Heart left ventricle (tissue), 16 donors: Measurements from ENCODE around the gene COLEC11. TPM values are rescaled to one million over a fixed set of nuclear protein-coding genes. Genes with fewer than 3 reads are reported as not detected.
A peak's percentile ranks its signal among the peaks of the same experiment; 100 is the strongest.
"Not testable (repeated sequence)": the region's sequence is repeated elsewhere in the genome, so short reads cannot be mapped to it uniquely, and the experiment has no call there.

Source experiments
- ATAC-seq, 4 donors: fragments of 200-7000 bp; cut with Tn5 transposase; one replicate each; pipeline ENCODE4 v1.9.1; 2020 to 2022; ENCODE audit warnings: moderate library complexity in 4 of 4, mild to moderate bottlenecking in 3 of 4, moderate number of reproducible peaks in 1 of 4
- DNase-seq, 5 donors: peaks; one replicate each; pipeline ENCODE4 v3.0.0-alpha.2; 2020
- H3K27ac ChIP-seq, 12 donors: fragments of 200-600 bp; sonication (generic) in 4 of 12; one replicate each; pipeline versions ENCODE4 v1.5.0 to v1.8.0; 2016 to 2022; ENCODE audit warnings: mild to moderate bottlenecking in 2 of 12
- H3K27me3 ChIP-seq, 9 donors: fragments of 200-600 bp; sonication (generic) in 2 of 9; one replicate each; pipeline versions ENCODE4 v1.5.1 to v1.8.0; 2016 to 2022; ENCODE audit warnings: mild to moderate bottlenecking in 3 of 9
- H3K36me3 ChIP-seq, 9 donors: fragments of 200-600 bp; sonication (generic) in 2 of 9; one replicate each; pipeline versions ENCODE4 v1.5.0 to v1.8.0; 2018 to 2022; ENCODE audit warnings: mild to moderate bottlenecking in 2 of 9
- H3K4me1 ChIP-seq, 12 donors: fragments of 200-600 bp; sonication (generic) in 4 of 12; one replicate each; pipeline versions ENCODE4 v1.5.0 to v1.8.0; 2016 to 2022; ENCODE audit warnings: mild to moderate bottlenecking in 3 of 12
- H3K4me3 ChIP-seq, 12 donors: fragments of 200-600 bp; sonication (generic) in 4 of 12; one replicate each; pipeline versions ENCODE4 v1.5.0 to v1.8.0; 2017 to 2022; ENCODE audit warnings: mild to moderate bottlenecking in 9 of 12, moderate library complexity in 4 of 12
- H3K9me3 ChIP-seq, 12 donors: fragments of 200-600 bp; sonication (generic) in 4 of 12; one replicate each; pipeline versions ENCODE4 v1.5.0 to v1.8.0; 2016 to 2022; ENCODE audit warnings: mild to moderate bottlenecking in 1 of 12
- POLR2A ChIP-seq, 2 donors: fragments of 450-650 bp; IDR thresholded peaks; one replicate each; pipeline ENCODE4 v1.6.1; 2017; ENCODE audit warnings: antibody characterized with exemption in 2 of 2, mild to moderate bottlenecking in 2 of 2, moderate library complexity in 2 of 2
- WGBS, 4 donors: extraction: QIAGEN DNeasy Blood & Tissue Kit in 2 of 4; methylation state at CpG; one replicate each; pipeline versions ENCODE4 v1.1.5 to v1.1.7; 2013 to 2018; 5-methylcytosine and 5-hydroxymethylcytosine counted together
- intact Hi-C, 10 donors: fragments of 100-400 bp; cut with DNase I; formaldehyde crosslinking; loops; one replicate each; pipeline versions ENCODE4 v1.11.1 to v1.14.2; 2022
- polyA plus RNA-seq, 2 donors: library from polyadenylated mRNA; stranded (reverse); fragments of 200-250 nt; gene quantifications; one replicate each; pipeline ENCODE4 v1.2.3, GENCODE V29; 2013
- total RNA-seq, 9 donors: library from RNA; depleted of rRNA in 2 of 9; stranded (reverse); fragments of >200 nt in 2 of 9; fragmentation: NEBNext Ultra II Directional in 3 of 9; extraction: Animal tissue kit (Norgen Biotek cat#: 25700) in 3 of 9; gene quantifications; one replicate each; pipeline versions ENCODE4 v1.1.0 to v1.2.4, GENCODE V29; 2016 to 2023
- TF ChIP-seq, protein P1 (sequence below), 12 donors: fragments of 200-600 bp; sonication (generic) in 4 of 12; IDR thresholded peaks; one replicate each; pipeline versions ENCODE4 v1.5.0 to v1.8.0; 2018 to 2022; ENCODE audit warnings: antibody characterized with exemption in 12 of 12, mild to moderate bottlenecking in 5 of 12
- donor health status: ischemic (EF 13 %, LVEDD 7.1; RV severe dilation, severe dysfunction).
- donor health status: healthy with polysubstance abuse.
- donor health status: DM: no; HTN: yes; CAD: no.
- donor health status: DM: no; HTN: no; CAD: no.
- donor health status: ischemic (EF 25% LVEDD 6.9; RV normal size, moderate dysfunction).
- donor health status: ischemic (EF 25% LVEDD 5.7; RV mildly dilated, moderate dysfunction).
- donor health status: healthy.
- donor health status: DM: yes; HTN: yes; CAD: no.
- donor health status: ischemic (EF 35%, LVEDD 5.7; RV mildly dilated, moderate dysfunction).
- donor health status: nonischemic (EF 11% LVEDD 7.7; RV severe dilation, severe dysfunction).
- donor health status: DM: yes; HTN: yes; CAD: no.
- donor health status: PGD.
- donor health status: ischemic (EF 29% LVEDD 5.4; RV normal size, mild dysfunction).
- donor health status: nonischemic (EF 23%, LVEDD 6.1; RV moderate dilation, normal function).

Gene COLEC11
- total and polyA plus RNA-seq, 11 donors: 2.3 to 12.5 (median 3.1) TPM

DNA sequence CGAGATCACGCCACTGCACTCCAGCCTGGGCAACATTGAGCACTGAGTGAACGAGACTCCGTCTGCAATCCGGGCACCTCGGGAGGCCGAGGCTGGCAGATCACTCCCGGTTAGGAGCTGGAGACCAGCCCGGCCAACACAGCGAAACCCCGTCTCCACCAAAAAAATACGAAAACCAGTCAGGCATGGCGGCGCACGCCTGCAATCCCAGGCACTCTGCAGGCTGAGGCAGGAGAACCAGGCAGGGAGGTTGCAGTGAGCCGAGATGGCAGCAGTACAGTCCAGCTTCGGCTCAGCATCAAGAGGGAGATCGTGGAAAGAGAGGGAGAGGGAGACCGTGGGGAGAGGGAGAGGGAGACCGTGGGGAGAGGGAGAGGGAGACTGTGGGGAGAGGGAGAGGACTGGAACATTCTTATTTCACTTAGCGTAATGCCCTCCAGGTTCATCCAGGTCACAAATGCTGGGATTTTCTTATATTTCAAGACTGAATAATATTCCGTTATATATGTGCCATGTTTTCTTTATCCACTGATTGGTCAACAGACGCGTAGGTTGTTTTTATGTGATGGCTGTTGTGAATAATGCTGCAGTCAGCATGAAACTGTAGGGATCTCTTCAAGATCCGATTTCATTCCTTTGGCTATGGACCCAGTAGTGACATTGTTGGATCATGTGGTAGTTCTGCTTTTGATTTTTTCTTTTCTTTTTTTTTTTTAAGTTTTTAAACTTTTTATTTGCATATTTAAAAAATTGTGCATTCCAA lies 21.7 kb downstream of the COLEC11 start:
- ATAC-seq, H3K27me3 ChIP-seq, intact Hi-C loops, H3K4me3 ChIP-seq, H3K36me3 ChIP-seq, H3K27ac ChIP-seq, H3K4me1 ChIP-seq: not testable (repeated sequence)
- peaks cover 0 to 15% (median 2%) of the 10 kb centered on the region in 12 donors for H3K9me3 ChIP-seq
- DNase-seq: peak in 1 of 5 donors; percentile 2
- WGBS, 4 donors: 94 to 96% (median 96%) methylated on average over 25 of the region's 25 CpGs

DNA sequence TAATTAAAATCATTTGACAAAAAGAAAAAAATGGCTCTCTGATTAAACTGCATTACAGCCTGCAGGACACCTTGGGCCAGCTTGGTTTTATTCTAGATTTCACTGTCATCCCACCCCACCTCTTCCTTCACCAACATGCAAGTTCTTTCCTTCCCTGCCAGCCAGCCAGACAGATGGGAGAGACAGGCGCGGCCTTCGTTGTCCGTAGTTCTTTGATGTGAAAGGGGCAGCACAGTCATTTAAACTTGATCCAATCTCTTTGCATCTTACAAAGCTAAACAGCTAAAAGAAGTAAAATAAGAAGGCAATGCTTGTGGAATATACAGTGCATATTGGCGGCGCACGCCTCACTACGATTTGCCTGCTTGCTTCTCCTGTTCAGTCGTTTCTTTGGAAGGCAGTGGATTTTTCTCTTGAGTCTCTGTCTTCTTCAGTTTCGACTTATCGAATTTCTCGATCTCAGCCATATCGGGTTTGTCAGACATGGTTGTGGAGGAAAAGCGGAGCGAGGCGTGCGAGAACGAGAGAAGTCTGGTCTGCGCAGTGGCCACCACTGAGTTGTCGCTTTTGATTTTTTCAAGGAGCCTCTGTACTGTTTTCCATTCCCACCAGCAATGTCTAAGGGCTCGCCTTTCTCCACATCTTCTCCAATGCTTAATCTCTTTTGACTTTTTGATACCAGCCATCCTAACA lies 22.4 kb downstream of the COLEC11 start:
- 95 to 97% (median 96%) methylated on average over 21 of the region's 21 CpGs for WGBS, 4 donors
- Histone ChIP-seq H3K36me3 (no peaks in the 10 kb centered on the region), H3K27ac (no peak overlapping the region), H3K4me3 (no peak overlapping the region), H3K27me3 (no peaks in the 10 kb centered on the region), H3K4me1 (no peaks in the 10 kb centered on the region), H3K9me3 (peaks cover 0 to 15% (median 2%) of the 10 kb centered on the region in 12 donors)
- intact Hi-C loops: no loop called here
- ATAC-seq: no peak
- DNase-seq: no peak
- no peak for TF ChIP-seq POLR2A (IDR thresholded peaks at IDR 0.05)
- TF ChIP-seq, protein P1, sequence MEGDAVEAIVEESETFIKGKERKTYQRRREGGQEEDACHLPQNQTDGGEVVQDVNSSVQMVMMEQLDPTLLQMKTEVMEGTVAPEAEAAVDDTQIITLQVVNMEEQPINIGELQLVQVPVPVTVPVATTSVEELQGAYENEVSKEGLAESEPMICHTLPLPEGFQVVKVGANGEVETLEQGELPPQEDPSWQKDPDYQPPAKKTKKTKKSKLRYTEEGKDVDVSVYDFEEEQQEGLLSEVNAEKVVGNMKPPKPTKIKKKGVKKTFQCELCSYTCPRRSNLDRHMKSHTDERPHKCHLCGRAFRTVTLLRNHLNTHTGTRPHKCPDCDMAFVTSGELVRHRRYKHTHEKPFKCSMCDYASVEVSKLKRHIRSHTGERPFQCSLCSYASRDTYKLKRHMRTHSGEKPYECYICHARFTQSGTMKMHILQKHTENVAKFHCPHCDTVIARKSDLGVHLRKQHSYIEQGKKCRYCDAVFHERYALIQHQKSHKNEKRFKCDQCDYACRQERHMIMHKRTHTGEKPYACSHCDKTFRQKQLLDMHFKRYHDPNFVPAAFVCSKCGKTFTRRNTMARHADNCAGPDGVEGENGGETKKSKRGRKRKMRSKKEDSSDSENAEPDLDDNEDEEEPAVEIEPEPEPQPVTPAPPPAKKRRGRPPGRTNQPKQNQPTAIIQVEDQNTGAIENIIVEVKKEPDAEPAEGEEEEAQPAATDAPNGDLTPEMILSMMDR (IDR thresholded peaks at IDR 0.05): no peak

DNA sequence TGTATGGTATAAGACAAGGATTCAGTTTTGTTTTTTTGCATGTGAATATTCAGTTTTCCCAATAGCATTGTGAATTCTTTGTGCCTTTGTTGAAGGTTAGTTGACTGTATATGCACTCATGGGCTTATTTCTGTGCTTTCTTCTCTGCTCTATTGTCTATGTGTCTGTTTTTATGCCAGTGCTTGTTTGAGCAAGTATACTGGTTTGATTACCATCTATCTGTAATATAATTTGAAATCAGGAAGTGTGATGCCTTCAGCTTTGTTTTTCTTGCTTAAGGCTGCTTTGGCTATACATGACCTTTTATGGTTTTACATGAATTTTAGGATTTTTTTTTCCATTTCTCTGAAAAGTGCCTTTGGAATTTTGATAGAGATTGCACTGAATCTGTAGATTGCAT lies 23.5 kb downstream of the COLEC11 start:
- no peak for ATAC-seq
- intact Hi-C loops: no loop called here
- no peaks in the 10 kb centered on the region for H3K4me1 ChIP-seq
- H3K27ac ChIP-seq: no peak overlapping the region
- peaks cover 0 to 15% (median 2%) of the 10 kb centered on the region in 12 donors for H3K9me3 ChIP-seq
- no peaks in the 10 kb centered on the region for H3K36me3 ChIP-seq
- no peak for DNase-seq
- TF ChIP-seq POLR2A (IDR thresholded peaks at IDR 0.05): no peak
- TF ChIP-seq, protein P1 (IDR thresholded peaks at IDR 0.05): no peak
- H3K4me3 ChIP-seq: no peak overlapping the region
- no peaks in the 10 kb centered on the region for H3K27me3 ChIP-seq

DNA sequence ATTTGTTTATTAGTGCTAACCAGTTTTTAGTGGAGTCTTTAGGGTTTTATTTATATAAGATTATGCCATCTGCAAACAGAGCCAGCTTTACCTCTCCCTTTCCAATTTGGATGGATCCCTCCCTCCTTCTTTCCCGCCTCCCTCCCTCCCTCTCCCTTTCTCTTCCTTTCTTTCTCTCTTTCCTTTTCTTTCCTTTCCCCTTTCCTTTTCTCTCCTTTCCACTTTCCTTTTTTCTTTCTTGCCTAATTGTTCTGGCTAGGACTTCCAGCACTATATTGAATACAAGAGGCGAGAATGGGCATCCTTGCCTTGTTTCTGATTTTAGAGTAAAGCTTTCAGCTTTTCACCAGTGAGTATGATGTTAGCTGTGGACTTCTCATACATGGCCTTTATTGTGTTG lies 24.1 kb downstream of the COLEC11 start:
- DNase-seq (no peak), ATAC-seq (no peak)
- Histone ChIP-seq H3K9me3 (peaks cover 0 to 19% (median 2%) of the 10 kb centered on the region in 12 donors), H3K27me3 (no peaks in the 10 kb centered on the region), H3K27ac (no peak overlapping the region), H3K36me3 (no peaks in the 10 kb centered on the region), H3K4me3 (no peak overlapping the region), H3K4me1 (no peaks in the 10 kb centered on the region)
- no peak for TF ChIP-seq POLR2A (IDR thresholded peaks at IDR 0.05)
- TF ChIP-seq, protein P1 (IDR thresholded peaks at IDR 0.05): no peak
- WGBS, 4 donors: 86 to 95% (median 88%) methylated on average over 2 of the region's 2 CpGs
- intact Hi-C loops: no loop called here

DNA sequence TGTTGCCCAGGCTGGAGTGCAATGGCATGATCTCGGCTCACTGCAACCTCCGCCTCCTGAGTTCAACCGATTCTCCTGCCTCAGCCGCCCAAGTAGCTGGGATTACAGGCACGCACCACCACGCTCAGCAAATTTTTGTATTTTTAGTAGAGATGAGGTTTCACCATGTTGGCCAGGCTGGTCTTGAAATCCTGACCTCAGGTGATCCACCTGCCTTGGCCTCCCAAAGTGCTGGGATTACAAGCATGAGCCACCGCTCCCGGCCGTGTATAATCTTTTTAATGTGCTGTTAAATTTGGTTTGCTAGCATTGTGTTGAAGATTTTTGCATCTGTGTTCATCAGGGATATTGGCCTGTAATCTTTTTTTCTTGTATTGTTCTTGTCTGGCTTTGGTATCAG lies 24.7 kb downstream of the COLEC11 start:
- H3K27ac ChIP-seq, H3K4me3 ChIP-seq, intact Hi-C loops, H3K36me3 ChIP-seq, DNase-seq, H3K27me3 ChIP-seq, H3K4me1 ChIP-seq, ATAC-seq: not testable (repeated sequence)
- peaks cover 0 to 14% (median under 1%) of the 10 kb centered on the region in 12 donors for H3K9me3 ChIP-seq
- WGBS, 4 donors: 89 to 97% (median 95%) methylated on average over 9 of the region's 9 CpGs
